Adrenal gland (tissue), 5 donors: ENCODE data around the gene ULBP1.
"Not testable (repeated sequence)": the region's sequence is repeated elsewhere in the genome, so short reads cannot be mapped to it uniquely, and the experiment has no call there.

Experiments
- POLR2A ChIP-seq, 2 donors: fragments of 450-650 bp; IDR thresholded peaks; one replicate each; pipeline ENCODE4 v1.6.1; 2017; ENCODE audit warnings: antibody characterized with exemption in 2 of 2, mild to moderate bottlenecking in 2 of 2, moderate library complexity in 1 of 2
- TF ChIP-seq, protein P1 (sequence below), 6 experiments: fragments of 450-650 bp in 4 of 6; fragments of 200-600 bp in 2 of 6; sonication (generic) in 1 of 6; IDR thresholded peaks; 1 replicate in 5 of 6; 2 replicates in 1 of 6; pipeline versions ENCODE4 v1.5.1 to v1.8.0; 2016 to 2021; ENCODE audit warnings: antibody characterized with exemption in 6 of 6, mild to moderate bottlenecking in 2 of 6, moderate library complexity in 1 of 6
- donor health status: DM: no; HTN: no; CAD: no.

DNA sequence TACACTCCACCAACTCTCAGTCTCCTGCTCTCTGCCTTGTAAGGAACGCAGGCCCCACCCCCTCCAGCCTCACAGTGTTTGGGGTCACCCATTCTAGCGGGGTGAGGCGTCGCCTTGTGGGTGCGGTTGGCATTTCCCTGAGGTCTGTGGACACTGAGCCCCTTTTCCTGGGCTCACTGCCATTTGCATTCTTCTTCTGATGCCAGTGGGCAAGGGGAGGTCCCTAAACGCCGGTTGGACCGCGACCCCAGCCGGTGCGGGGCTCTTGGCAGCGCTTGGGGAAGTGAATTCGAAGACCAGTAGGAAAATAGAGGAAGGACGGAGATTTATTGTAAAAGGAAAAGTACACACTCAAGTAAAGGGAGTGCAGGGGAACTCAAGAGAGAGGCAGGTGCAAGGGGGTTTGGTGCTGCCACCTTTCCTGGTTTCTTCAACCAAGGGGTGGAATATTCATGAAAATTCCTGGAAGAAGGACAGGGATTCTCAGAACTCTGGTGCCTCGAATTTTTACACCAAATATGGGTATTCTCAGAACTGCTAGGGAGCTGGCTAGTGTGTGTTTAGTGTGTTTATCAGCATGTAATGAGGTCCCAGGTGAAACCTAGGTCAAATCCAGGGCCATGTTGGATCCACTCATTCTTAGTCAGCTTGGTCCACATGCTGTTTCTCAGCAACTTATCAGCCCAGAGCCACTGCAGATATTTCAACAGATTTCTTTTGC is 51.7 kb downstream of the ULBP1 start:
- TF ChIP-seq, protein P1, sequence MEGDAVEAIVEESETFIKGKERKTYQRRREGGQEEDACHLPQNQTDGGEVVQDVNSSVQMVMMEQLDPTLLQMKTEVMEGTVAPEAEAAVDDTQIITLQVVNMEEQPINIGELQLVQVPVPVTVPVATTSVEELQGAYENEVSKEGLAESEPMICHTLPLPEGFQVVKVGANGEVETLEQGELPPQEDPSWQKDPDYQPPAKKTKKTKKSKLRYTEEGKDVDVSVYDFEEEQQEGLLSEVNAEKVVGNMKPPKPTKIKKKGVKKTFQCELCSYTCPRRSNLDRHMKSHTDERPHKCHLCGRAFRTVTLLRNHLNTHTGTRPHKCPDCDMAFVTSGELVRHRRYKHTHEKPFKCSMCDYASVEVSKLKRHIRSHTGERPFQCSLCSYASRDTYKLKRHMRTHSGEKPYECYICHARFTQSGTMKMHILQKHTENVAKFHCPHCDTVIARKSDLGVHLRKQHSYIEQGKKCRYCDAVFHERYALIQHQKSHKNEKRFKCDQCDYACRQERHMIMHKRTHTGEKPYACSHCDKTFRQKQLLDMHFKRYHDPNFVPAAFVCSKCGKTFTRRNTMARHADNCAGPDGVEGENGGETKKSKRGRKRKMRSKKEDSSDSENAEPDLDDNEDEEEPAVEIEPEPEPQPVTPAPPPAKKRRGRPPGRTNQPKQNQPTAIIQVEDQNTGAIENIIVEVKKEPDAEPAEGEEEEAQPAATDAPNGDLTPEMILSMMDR (IDR thresholded peaks at IDR 0.05), result not testable (repeated sequence)
- not testable (repeated sequence) for TF ChIP-seq POLR2A (IDR thresholded peaks at IDR 0.05)
